Measurements from ENCODE around the gene C1QTNF7.

- no peak for TF ChIP-seq CTCF (conservative IDR thresholded peaks at IDR 0.05)
- no peak for TF ChIP-seq ZFX (IDR thresholded peaks at IDR 0.05)
These were observed 52.0 kb downstream of the C1QTNF7 start for GRCh38 chr4:15479913-15480185.
